ENCODE measurements around the gene OR51A4.
A peak's percentile ranks its signal among the peaks of the same experiment; 100 is the strongest.
"Not testable (repeated sequence)": the region's sequence is repeated elsewhere in the genome, so short reads cannot be mapped to it uniquely, and the experiment has no call there.

The OR51A4 gene, protein sequence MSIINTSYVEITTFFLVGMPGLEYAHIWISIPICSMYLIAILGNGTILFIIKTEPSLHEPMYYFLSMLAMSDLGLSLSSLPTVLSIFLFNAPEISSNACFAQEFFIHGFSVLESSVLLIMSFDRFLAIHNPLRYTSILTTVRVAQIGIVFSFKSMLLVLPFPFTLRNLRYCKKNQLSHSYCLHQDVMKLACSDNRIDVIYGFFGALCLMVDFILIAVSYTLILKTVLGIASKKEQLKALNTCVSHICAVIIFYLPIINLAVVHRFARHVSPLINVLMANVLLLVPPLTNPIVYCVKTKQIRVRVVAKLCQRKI

GRCh38 chr11:4947505-4947904 is at the start of gene OR51A4:
Gene OR51A4 (minus strand): TSS chr11:4947605. CDS start chr11:4947100, 505 bp downstream.
- no peak for DNase-seq

DNA sequence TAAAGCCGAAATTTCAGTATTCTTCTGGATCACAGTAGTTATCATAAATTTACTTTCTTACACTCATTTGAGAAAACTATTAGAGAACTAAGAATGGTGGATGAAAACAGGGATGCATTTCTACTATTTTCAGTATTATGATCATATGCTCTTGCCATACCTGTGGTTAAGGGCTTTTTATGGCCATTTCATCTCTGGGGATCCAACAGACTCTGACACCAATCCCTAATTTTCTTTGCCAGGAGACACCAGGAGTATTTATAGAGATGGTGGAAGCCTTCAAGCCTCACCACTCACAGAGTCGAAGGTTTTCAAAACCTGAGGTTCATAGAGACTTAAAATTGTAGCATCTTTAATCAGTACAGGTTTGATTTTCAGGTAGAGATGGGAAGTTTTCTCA is 47.1 kb upstream of the OR51A4 start, which contains the start of gene OR51L1:
Gene OR51L1 (plus strand): TSS at position 301 of the 400 bp plus-strand sequence. CDS start 4,132 bp downstream, outside the sequence.
- DNase-seq: no peak

- DNase-seq: no peak
These were observed 43.7 kb upstream of the OR51A4 start for GRCh38 chr11:4991060-4991459.

GRCh38 chr11:4983841-4984240 is 36.4 kb upstream of the OR51A4 start:
- no peak for DNase-seq

GRCh38 chr11:4982678-4983077 is 35.3 kb upstream of the OR51A4 start:
- no peak for DNase-seq

GRCh38 chr11:4979036-4979435 is 31.6 kb upstream of the OR51A4 start:
- DNase-seq: no peak

DNA sequence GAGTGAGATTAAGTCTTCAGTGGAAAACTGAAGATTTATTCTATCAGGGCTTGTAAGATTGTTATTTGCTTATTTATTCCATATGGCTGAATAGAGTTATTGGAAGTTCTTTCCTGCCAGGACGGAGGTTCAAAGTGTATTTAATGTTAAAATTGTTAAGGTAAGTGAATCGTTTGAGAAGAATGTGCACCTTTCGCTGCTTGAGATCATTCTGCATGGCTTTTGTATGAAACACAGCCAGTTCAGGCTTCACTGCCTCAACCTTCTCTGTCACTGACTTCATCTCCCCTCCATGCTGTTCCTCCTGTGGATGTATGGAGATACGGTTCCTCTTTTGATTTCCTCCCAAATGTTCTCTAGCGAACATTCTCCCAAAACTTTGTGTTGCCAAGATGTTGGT is 28.0 kb upstream of the OR51A4 start:
- no peak for DNase-seq

GRCh38 chr11:4962816-4963215 is 15.4 kb upstream of the OR51A4 start:
- no peak for DNase-seq

DNA sequence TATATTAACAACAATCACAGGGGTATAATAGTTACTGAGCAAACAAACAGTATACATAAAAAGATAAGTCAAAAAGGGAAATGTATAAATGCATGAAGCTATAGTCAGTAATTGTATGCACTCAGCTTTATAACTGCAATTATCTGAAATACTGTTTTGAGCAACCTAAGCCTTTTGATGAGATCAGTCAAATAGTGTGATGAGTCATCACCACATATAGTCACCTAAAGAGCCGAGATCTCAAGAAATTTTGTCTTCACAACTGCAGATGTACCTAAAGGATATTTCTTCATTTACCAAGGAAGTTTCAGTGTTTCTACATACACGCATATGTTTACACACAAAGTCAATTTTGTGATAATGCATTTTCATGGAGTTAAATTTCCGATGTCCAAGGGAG is 13.5 kb upstream of the OR51A4 start:
- DNase-seq: no peak

DNA sequence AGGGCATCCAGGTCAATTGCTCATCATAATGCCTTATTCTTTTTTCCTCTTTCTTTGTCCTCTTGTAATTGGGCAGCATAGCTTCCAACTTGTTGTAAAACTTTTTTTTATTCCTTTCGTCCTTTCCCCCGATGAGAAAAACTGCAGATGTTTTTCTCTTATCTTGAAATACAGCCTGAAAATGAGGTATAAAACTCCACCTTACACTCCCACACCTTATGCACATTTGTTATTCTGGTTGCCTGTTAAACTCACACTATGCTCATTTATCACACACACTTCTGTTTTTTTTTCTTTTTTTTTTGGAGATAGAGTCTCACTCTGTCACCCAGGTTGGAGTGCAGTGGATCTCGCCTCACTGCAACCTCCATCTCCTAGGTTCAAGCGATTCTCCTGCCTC is 10.0 kb upstream of the OR51A4 start:
- no peak for DNase-seq

- DNase-seq: not testable (repeated sequence)
These were observed 8.2 kb upstream of the OR51A4 start, which contains the start of gene OR51A2 for GRCh38 chr11:4955613-4956012. Gene OR51A2 (minus strand): TSS chr11:4955713. CDS start chr11:4955713, 0 bp downstream.

GRCh38 chr11:4936745-4937144 is 10.7 kb downstream of the OR51A4 start:
- no peak for DNase-seq

GRCh38 chr11:4932751-4933150 is 14.7 kb downstream of the OR51A4 start:
- DNase-seq: peak; percentile 44

GRCh38 chr11:4926608-4927007 is 20.8 kb downstream of the OR51A4 start:
- no peak for DNase-seq

DNA sequence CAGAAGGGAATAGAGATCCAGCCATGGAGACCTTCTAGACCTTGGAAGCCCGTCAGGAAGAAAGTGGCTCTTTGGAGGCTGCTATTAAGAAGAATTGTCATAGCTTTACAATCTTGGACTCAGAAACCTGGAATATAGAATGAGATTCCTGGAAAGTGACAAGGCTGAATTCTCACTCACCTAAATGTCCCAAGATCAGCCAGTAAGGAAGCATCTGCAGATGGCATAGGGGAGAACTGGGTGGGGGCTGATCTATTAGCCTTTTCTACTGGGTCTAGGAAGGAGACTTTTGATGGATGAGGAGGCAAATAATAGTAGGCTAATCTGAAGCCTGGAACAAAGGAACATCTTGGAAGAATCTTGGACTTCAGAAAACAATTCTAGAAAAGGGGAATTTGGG is 23.2 kb downstream of the OR51A4 start, which contains the start of gene OR51G1:
Gene OR51G1 (minus strand): TSS at position 101 of the 400 bp plus-strand sequence. CDS start 0 bp downstream, at position 101.
- DNase-seq: no peak

DNA sequence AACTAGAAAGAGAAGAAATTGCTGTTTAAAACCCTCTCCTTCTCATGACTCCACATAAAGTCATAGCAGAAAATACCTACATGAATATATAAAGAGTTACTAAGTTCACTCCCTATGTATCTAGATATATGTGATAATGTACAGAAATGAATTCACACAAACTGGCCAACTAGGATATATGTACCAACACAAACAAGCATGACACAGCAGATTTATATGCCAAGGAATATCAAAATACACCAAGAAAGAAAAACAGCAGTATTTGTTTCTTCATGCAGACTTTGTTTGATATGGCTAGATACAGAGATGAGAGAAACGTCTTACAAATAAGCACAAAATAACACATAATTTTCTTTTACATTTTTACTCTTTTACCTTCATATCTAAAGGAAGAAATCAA is 25.1 kb downstream of the OR51A4 start:
- DNase-seq: no peak

GRCh38 chr11:4921796-4922195 is 25.6 kb downstream of the OR51A4 start:
- no peak for DNase-seq

GRCh38 chr11:4919250-4919649 is 28.2 kb downstream of the OR51A4 start, which contains the start of gene OR51G2:
Gene OR51G2 (minus strand): TSS chr11:4919350. CDS start chr11:4915663, 3,687 bp downstream.
- no peak for DNase-seq

GRCh38 chr11:4916581-4916980 is 30.8 kb downstream of the OR51A4 start:
- DNase-seq: no peak

- no peak for DNase-seq
These were observed 43.9 kb downstream of the OR51A4 start, which contains the start of gene OR51A7 for GRCh38 chr11:4903484-4903883. Gene OR51A7 (plus strand): TSS chr11:4903783. CDS start chr11:4907370, 3,587 bp downstream.

All from NCI-H2029 treated with DMSO at 0.1 percent for 48 hours (cell line).